H9 (cell line): ENCODE measurements around the gene CABCOCO1. TPM values are rescaled to one million over a fixed set of nuclear protein-coding genes. Genes with fewer than 3 reads are reported as not detected.

Experiments
- DNase-seq: peaks from one replicate; pipeline ENCODE4 v3.0.0-alpha.2; 2017
- H2AFZ ChIP-seq: one replicate; pipeline ENCODE4 v1.6.1; 2013; ENCODE audit warnings: mild to moderate bottlenecking, low read length, control low read depth, moderate library complexity
- H2AK5ac ChIP-seq: 2 replicates; pipeline ENCODE4 v1.6.1; 2013; ENCODE audit warnings: low read length, control low read depth, mixed read lengths; ENCODE audit not compliant: insufficient read length
- H2BK120ac ChIP-seq: one replicate; pipeline ENCODE4 v1.6.1; 2013; ENCODE audit warnings: low read depth, mild to moderate bottlenecking, low read length, control low read depth, inconsistent platforms; ENCODE audit not compliant: poor library complexity, severe bottlenecking
- H2BK12ac ChIP-seq: 2 replicates; pipeline ENCODE4 v1.6.1; 2013; ENCODE audit warnings: low read length, control low read depth, mixed read lengths, low read depth; ENCODE audit not compliant: insufficient read length
- H2BK15ac ChIP-seq: 2 replicates; pipeline ENCODE4 v1.6.1; 2013; ENCODE audit warnings: low read depth, low read length, control low read depth
- H2BK20ac ChIP-seq: one replicate; pipeline ENCODE4 v1.6.1; 2013; ENCODE audit warnings: low read depth, mild to moderate bottlenecking, low read length, control low read depth, inconsistent platforms; ENCODE audit not compliant: poor library complexity, severe bottlenecking
- H2BK5ac ChIP-seq: 2 replicates; pipeline ENCODE4 v1.6.1; 2013; ENCODE audit warnings: low read length, control low read depth, mixed read lengths; ENCODE audit not compliant: insufficient read length
- H3K14ac ChIP-seq: 2 replicates; pipeline ENCODE4 v1.6.1; 2013; ENCODE audit warnings: low read length, control low read depth; ENCODE audit not compliant: insufficient read depth
- H3K18ac ChIP-seq: 2 replicates; pipeline ENCODE4 v1.6.1; 2013; ENCODE audit warnings: low read depth, mild to moderate bottlenecking, mixed read lengths, low read length, control low read depth; ENCODE audit not compliant: insufficient read length
- H3K23ac ChIP-seq: 2 replicates; pipeline ENCODE4 v1.6.1; 2013; ENCODE audit warnings: low read length, control low read depth, mixed read lengths, low read depth; ENCODE audit not compliant: insufficient read length
- H3K23me2 ChIP-seq: 2 replicates; pipeline ENCODE4 v1.6.1; 2013; ENCODE audit warnings: low read depth, mild to moderate bottlenecking, mixed read lengths, low read length, control low read depth; ENCODE audit not compliant: insufficient read length, poor library complexity, severe bottlenecking
- H3K27ac ChIP-seq: 2 replicates; pipeline ENCODE4 v1.5.1; 2013; ENCODE audit warnings: low read length, control low read depth, mixed read lengths, low read depth; ENCODE audit not compliant: insufficient read length
- H3K27me3 ChIP-seq: 2 replicates; pipeline ENCODE4 v1.6.1; 2013; ENCODE audit warnings: low read length, control low read depth, inconsistent platforms; ENCODE audit not compliant: insufficient read depth
- H3K4ac ChIP-seq: 2 replicates; pipeline ENCODE4 v1.6.1; 2013; ENCODE audit warnings: low read depth, mild to moderate bottlenecking, control low read depth, inconsistent platforms, low read length, moderate library complexity
- H3K4me1 ChIP-seq: 2 replicates; pipeline ENCODE4 v1.6.1; 2013; ENCODE audit warnings: low read length, control low read depth, inconsistent platforms; ENCODE audit not compliant: insufficient read depth
- H3K4me2 ChIP-seq: 2 replicates; pipeline ENCODE4 v1.6.1; 2013; ENCODE audit warnings: low read length, control low read depth, mixed read lengths; ENCODE audit not compliant: insufficient read length, insufficient read depth
- H3K56ac ChIP-seq: 2 replicates; pipeline ENCODE4 v1.6.1; 2013; ENCODE audit warnings: low read depth, mild to moderate bottlenecking, mixed read lengths, low read length, control low read depth; ENCODE audit not compliant: insufficient read length
- H3K79me1 ChIP-seq: 2 replicates; pipeline ENCODE4 v1.6.1; 2013; ENCODE audit warnings: low read depth, mild to moderate bottlenecking, moderate library complexity, low read length, control low read depth, inconsistent platforms; ENCODE audit not compliant: insufficient read depth, poor library complexity, severe bottlenecking
- H3K79me2 ChIP-seq: 2 replicates; pipeline ENCODE4 v1.6.1; 2013; ENCODE audit warnings: low read length, control low read depth, inconsistent platforms; ENCODE audit not compliant: insufficient read depth
- H3K9ac ChIP-seq: 2 replicates; pipeline ENCODE4 v1.6.1; 2013; ENCODE audit warnings: low read length, control low read depth, mixed read lengths; ENCODE audit not compliant: insufficient read length; ENCODE audit errors: extremely low read depth
- H3K9me3 ChIP-seq: one replicate; pipeline ENCODE4 v1.6.1; 2013; ENCODE audit warnings: low read depth, low read length, inconsistent platforms; ENCODE audit not compliant: control insufficient read depth
- H3T11ph ChIP-seq: one replicate; pipeline ENCODE4 v1.6.1; 2013; ENCODE audit warnings: mild to moderate bottlenecking, low read length, control low read depth, inconsistent platforms
- H4K20me1 ChIP-seq: one replicate; pipeline ENCODE4 v1.6.1; 2013; ENCODE audit not compliant: control insufficient read depth, insufficient read length, insufficient read depth
- H4K5ac ChIP-seq: 2 replicates; pipeline ENCODE4 v1.6.1; 2013; ENCODE audit warnings: low read depth, mild to moderate bottlenecking, mixed read lengths, low read length, control low read depth; ENCODE audit not compliant: insufficient read length
- H4K8ac ChIP-seq: replicated peaks from 2 replicates; pipeline ENCODE4 v1.6.1; 2013; ENCODE audit warnings: low read length, control low read depth, mixed read lengths, low read depth; ENCODE audit not compliant: insufficient read length
- H4K91ac ChIP-seq: 2 replicates; pipeline ENCODE4 v1.6.1; 2013; ENCODE audit warnings: low read depth, mild to moderate bottlenecking, moderate library complexity, mixed read lengths, low read length, control low read depth; ENCODE audit not compliant: insufficient read length
- H3K27ac Mint-ChIP-seq, 3 experiments: 2 replicates in 2 of 3; 3 replicates in 1 of 3; pipeline ENCODE4 v1.8.0; 2020 to 2021; ENCODE audit warnings: mixed read lengths in 3 of 3, mild to moderate bottlenecking in 1 of 3, moderate library complexity in 1 of 3
- H3K27me3 Mint-ChIP-seq: 2 replicates; pipeline ENCODE4 v1.8.0; 2021; ENCODE audit warnings: low read depth, mild to moderate bottlenecking, moderate library complexity, mixed read lengths
- H3K36me3 Mint-ChIP-seq, 3 experiments: 2 replicates in 2 of 3; 3 replicates in 1 of 3; pipeline ENCODE4 v1.8.0; 2020 to 2021; ENCODE audit warnings: low read depth in 3 of 3, mixed read lengths in 3 of 3; ENCODE audit not compliant: insufficient read depth in 1 of 3
- H3K4me1 Mint-ChIP-seq, 2 experiments: 2 replicates each; pipeline ENCODE4 v1.8.0; 2020; ENCODE audit warnings: mixed read lengths in 2 of 2
- H3K4me3 Mint-ChIP-seq, 2 experiments: 2 replicates in 1 of 2; 3 replicates in 1 of 2; pipeline ENCODE4 v1.8.0; 2020 to 2021; ENCODE audit warnings: mild to moderate bottlenecking in 2 of 2, mixed read lengths in 2 of 2, moderate library complexity in 1 of 2
- H3K9me3 Mint-ChIP-seq, 2 experiments: 2 replicates in 1 of 2; 3 replicates in 1 of 2; pipeline ENCODE4 v1.8.0; 2020; ENCODE audit warnings: mild to moderate bottlenecking in 2 of 2, mixed read lengths in 2 of 2, moderate library complexity in 1 of 2
- WGBS: extraction: QIAGEN DNeasy Blood & Tissue Kit; methylation state at CpG from one replicate; pipeline ENCODE4 v1.1.7; 2013; ENCODE audit warnings: missing lambda C conversion rate, low lambda C conversion rate, mixed read lengths; ENCODE audit not compliant: insufficient read length; ENCODE audit errors: extremely low coverage; 5-methylcytosine and 5-hydroxymethylcytosine counted together
- total RNA-seq: library from RNA; stranded (reverse); gene quantifications from 2 replicates; pipeline ENCODE4 v1.2.1, GENCODE V29; 2021
- TF ChIP-seq, protein P1 (sequence below): fragments of 200-600 bp; sonication (generic); conservative IDR thresholded peaks from 3 replicates; pipeline ENCODE4 v1.8.0; 2021; ENCODE audit warnings: antibody characterized with exemption, mild to moderate bottlenecking

The CABCOCO1 gene
- total RNA-seq, 1 experiment from 2014 or later: not detected

DNA sequence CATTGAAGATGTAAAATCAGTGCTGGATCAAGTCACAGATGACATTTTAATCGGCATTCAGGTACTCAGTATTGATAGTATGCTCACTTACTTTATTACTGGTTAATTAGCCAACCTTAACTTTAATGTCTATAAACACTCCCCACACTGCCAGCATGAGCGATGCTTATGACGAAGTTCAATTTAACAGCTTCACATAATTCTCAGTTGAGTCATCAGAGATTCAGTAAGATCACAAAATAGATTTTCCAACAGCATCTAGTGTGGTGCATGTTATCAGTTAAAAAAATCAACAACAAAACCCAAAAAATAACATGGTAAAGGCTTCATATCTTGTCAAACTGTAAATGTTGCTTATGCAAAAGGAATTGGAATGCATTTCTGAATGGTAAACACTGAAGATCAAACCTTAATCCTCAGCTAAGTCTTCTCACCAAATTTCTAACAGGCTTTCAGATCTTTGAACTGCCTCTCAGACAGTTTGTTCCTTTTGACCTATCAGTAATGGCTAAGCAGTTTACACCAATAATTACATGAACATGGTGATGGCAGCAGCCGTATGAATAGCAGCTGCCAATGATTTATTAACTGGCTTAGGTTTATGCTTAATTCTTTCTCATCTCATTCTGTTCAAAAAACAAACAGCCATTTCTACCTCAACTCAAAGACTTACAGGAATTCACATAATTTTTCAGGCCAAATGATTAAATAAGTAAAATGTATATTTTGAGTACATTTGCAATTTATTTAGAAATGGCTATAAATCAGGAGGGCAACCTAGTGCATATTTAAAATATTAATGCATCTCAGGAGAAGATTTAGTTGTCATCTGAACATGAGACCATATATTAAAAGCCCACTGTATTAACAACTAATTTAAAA, 98.5 kb downstream of the CABCOCO1 start:
- H3K4me1 Mint-ChIP-seq: peaks cover 4 to 10% of the 10 kb centered on the region in 2 experiments
- no peak overlapping the region for H2AFZ ChIP-seq
- H3K4me1 ChIP-seq: no peaks in the 10 kb centered on the region; the same call in 1 of the 2 replicates
- no peak overlapping the region for H3K4ac ChIP-seq
- no peak overlapping the region for H3K18ac ChIP-seq
- H2AK5ac ChIP-seq: no peak overlapping the region
- no peaks in the 10 kb centered on the region for H3K36me3 Mint-ChIP-seq
- H3K23me2 ChIP-seq: no peaks in the 10 kb centered on the region
- H3K27me3 ChIP-seq: no peaks in the 10 kb centered on the region
- no peak overlapping the region for H2BK5ac ChIP-seq
- H2BK120ac ChIP-seq: no peak overlapping the region
- H3K9me3 Mint-ChIP-seq: no peaks in the 10 kb centered on the region
- TF ChIP-seq, protein P1, sequence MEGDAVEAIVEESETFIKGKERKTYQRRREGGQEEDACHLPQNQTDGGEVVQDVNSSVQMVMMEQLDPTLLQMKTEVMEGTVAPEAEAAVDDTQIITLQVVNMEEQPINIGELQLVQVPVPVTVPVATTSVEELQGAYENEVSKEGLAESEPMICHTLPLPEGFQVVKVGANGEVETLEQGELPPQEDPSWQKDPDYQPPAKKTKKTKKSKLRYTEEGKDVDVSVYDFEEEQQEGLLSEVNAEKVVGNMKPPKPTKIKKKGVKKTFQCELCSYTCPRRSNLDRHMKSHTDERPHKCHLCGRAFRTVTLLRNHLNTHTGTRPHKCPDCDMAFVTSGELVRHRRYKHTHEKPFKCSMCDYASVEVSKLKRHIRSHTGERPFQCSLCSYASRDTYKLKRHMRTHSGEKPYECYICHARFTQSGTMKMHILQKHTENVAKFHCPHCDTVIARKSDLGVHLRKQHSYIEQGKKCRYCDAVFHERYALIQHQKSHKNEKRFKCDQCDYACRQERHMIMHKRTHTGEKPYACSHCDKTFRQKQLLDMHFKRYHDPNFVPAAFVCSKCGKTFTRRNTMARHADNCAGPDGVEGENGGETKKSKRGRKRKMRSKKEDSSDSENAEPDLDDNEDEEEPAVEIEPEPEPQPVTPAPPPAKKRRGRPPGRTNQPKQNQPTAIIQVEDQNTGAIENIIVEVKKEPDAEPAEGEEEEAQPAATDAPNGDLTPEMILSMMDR: no peak
- no peak overlapping the region for H4K5ac ChIP-seq
- H3K27ac ChIP-seq: no peak overlapping the region
- H3K4me2 ChIP-seq: no peak overlapping the region
- DNase-seq: no peak
- H2BK12ac ChIP-seq: no peak overlapping the region
- no peaks in the 10 kb centered on the region for H3K9me3 ChIP-seq
- no peak overlapping the region for H3K56ac ChIP-seq
- no peaks in the 10 kb centered on the region for H3K79me1 ChIP-seq
- no peak overlapping the region for H4K91ac ChIP-seq
- no CpG with 5 or more reads among the region's 4 CpGs for WGBS
- H3K23ac ChIP-seq: no peak overlapping the region
- no peak overlapping the region for H3T11ph ChIP-seq
- no peaks in the 10 kb centered on the region for H3K79me2 ChIP-seq
- H4K8ac ChIP-seq: no peak overlapping the region
- H3K4me3 Mint-ChIP-seq: no peak overlapping the region
- H3K27ac Mint-ChIP-seq: no peak overlapping the region
- no peak overlapping the region for H3K14ac ChIP-seq
- no peaks in the 10 kb centered on the region for H3K27me3 Mint-ChIP-seq
- no peak overlapping the region for H2BK15ac ChIP-seq
- H3K9ac ChIP-seq: no peak overlapping the region
- H2BK20ac ChIP-seq: no peak overlapping the region
- no peaks in the 10 kb centered on the region for H4K20me1 ChIP-seq
